Ishikawa (cell line): ENCODE results near the gene PER2.

Experiments used
- CEBPB ChIP-seq: IDR thresholded peaks from 2 replicates; pipeline ENCODE4 v1.6.1; 2012
- CREB1 ChIP-seq: IDR thresholded peaks from 2 replicates; pipeline ENCODE4 v1.6.1; 2012; ENCODE audit warnings: low read depth
- EGR1 ChIP-seq: IDR thresholded peaks from 2 replicates; pipeline ENCODE4 v1.6.1; 2012
- EP300 ChIP-seq: IDR thresholded peaks from 2 replicates; pipeline ENCODE4 v1.6.1; 2012; ENCODE audit warnings: borderline replicate concordance
- FOXM1 ChIP-seq: IDR thresholded peaks from 2 replicates; pipeline ENCODE4 v1.6.1; 2012; ENCODE audit warnings: low read depth, borderline replicate concordance
- MAX ChIP-seq: IDR thresholded peaks from 2 replicates; pipeline ENCODE4 v1.6.1; 2012
- NFIC ChIP-seq: IDR thresholded peaks from 2 replicates; pipeline ENCODE4 v1.6.1; 2012
- RAD21 ChIP-seq: IDR thresholded peaks from 2 replicates; pipeline ENCODE4 v1.6.1; 2012; ENCODE audit warnings: low read depth
- REST ChIP-seq: IDR thresholded peaks from 2 replicates; pipeline ENCODE4 v1.6.1; 2012; ENCODE audit warnings: low read depth, mild to moderate bottlenecking
- TAF1 ChIP-seq: IDR thresholded peaks from 2 replicates; pipeline ENCODE4 v1.6.1; 2012; ENCODE audit warnings: low read depth, mild to moderate bottlenecking
- TCF12 ChIP-seq: IDR thresholded peaks from 2 replicates; pipeline ENCODE4 v1.6.1; 2012; ENCODE audit warnings: low read depth
- TEAD4 ChIP-seq: IDR thresholded peaks from 2 replicates; pipeline ENCODE4 v1.6.1; 2012
- USF1 ChIP-seq: IDR thresholded peaks from 2 replicates; pipeline ENCODE4 v1.6.1; 2012
- YY1 ChIP-seq: IDR thresholded peaks from 2 replicates; pipeline ENCODE4 v1.6.1; 2012; ENCODE audit warnings: low read depth
- ZBTB7A ChIP-seq: IDR thresholded peaks from 2 replicates; pipeline ENCODE4 v1.6.1; 2012; ENCODE audit warnings: low read depth

The PER2 gene

GRCh38 chr2:238231809-238232208, 56.6 kb downstream of the PER2 start:
- TF ChIP-seq MAX (no peak), TCF12 (no peak), TAF1 (no peak), EP300 (no peak), EGR1 (no peak), NFIC (no peak)

GRCh38 chr2:238231251-238231793, 57.1 kb downstream of the PER2 start:
- TF ChIP-seq EGR1 (no peak), ZBTB7A (no peak), TCF12 (no peak), NFIC (no peak), REST (no peak), CREB1 (no peak), YY1 (no peak), EP300 (no peak), CEBPB (no peak), FOXM1 (no peak), TEAD4 (no peak), MAX (no peak), USF1 (no peak), RAD21 (no peak)

- TF ChIP-seq NFIC = no peak
- TF ChIP-seq CEBPB = no peak
- no peak for TF ChIP-seq TEAD4
- no peak for TF ChIP-seq FOXM1
- TF ChIP-seq REST = no peak
- TF ChIP-seq CREB1 = no peak
- TF ChIP-seq USF1 = no peak
- TF ChIP-seq RAD21 = no peak
- TF ChIP-seq YY1 = no peak
- no peak for TF ChIP-seq MAX
- no peak for TF ChIP-seq TCF12
- no peak for TF ChIP-seq EGR1
- no peak for TF ChIP-seq ZBTB7A
- no peak for TF ChIP-seq TAF1
- no peak for TF ChIP-seq EP300
These were observed 57.7 kb downstream of the PER2 start for GRCh38 chr2:238230699-238231098.

GRCh38 chr2:238228700-238229099, 59.7 kb downstream of the PER2 start:
- TF ChIP-seq TCF12 (no peak), YY1 (no peak), RAD21 (no peak)

- no peak for TF ChIP-seq USF1
- TF ChIP-seq REST = no peak
- TF ChIP-seq RAD21 = no peak
- no peak for TF ChIP-seq YY1
- no peak for TF ChIP-seq TAF1
- no peak for TF ChIP-seq CREB1
- no peak for TF ChIP-seq CEBPB
- no peak for TF ChIP-seq ZBTB7A
- TF ChIP-seq TEAD4 = no peak
- TF ChIP-seq FOXM1 = no peak
These were observed 60.8 kb downstream of the PER2 start for GRCh38 chr2:238227587-238228032.
